GM18951 (cell line): ENCODE data around the gene MDC1.

Source experiments
- POLR2A ChIP-seq: IDR thresholded peaks from 4 replicates; pipeline ENCODE4 v1.6.1; 2011; ENCODE audit warnings: mild to moderate bottlenecking; ENCODE audit not compliant: insufficient read length, insufficient read depth; ENCODE audit errors: extremely low read depth
- in situ Hi-C: fragments of 300-500 bp; cut with MboI; formaldehyde crosslinking; loops from one replicate; pipeline ENCODE4 v1.12.0; 2022; ENCODE audit warnings: low sequenced_read_pairs, mixed read lengths, inconsistent platforms; ENCODE audit not compliant: unreplicated experiment

MDC1 gene

GRCh38 chr6:30656513-30656912 lies 60.6 kb downstream of the MDC1 start:
- TF ChIP-seq POLR2A: no peak
- in situ Hi-C loops: no loop called here

- no peak for TF ChIP-seq POLR2A
- in situ Hi-C loops: no loop called here
These were observed 61.4 kb downstream of the MDC1 start for GRCh38 chr6:30655743-30656094.

GRCh38 chr6:30654798-30655742 lies 62.0 kb downstream of the MDC1 start:
- TF ChIP-seq POLR2A: no peak
- in situ Hi-C loops: no loop called here

GRCh38 chr6:30651143-30651542 lies 65.9 kb downstream of the MDC1 start:
- in situ Hi-C loops: no loop called here
- no peak for TF ChIP-seq POLR2A
